22Rv1 (cell line): ENCODE measurements around the gene LIN9.

Experiments
- H3K27ac ChIP-seq: fragments of 450-650 bp; 2 replicates; pipeline ENCODE4 v1.5.1; 2017
- CTCF ChIP-seq: fragments of 450-650 bp; IDR thresholded peaks from 2 replicates; pipeline ENCODE4 v1.5.1; 2017; ENCODE audit warnings: mild to moderate bottlenecking
- ZFX ChIP-seq: fragments of 450-650 bp; IDR thresholded peaks from 2 replicates; pipeline ENCODE4 v1.6.1; 2017; ENCODE audit warnings: antibody characterized with exemption, borderline replicate concordance

The LIN9 gene

DNA sequence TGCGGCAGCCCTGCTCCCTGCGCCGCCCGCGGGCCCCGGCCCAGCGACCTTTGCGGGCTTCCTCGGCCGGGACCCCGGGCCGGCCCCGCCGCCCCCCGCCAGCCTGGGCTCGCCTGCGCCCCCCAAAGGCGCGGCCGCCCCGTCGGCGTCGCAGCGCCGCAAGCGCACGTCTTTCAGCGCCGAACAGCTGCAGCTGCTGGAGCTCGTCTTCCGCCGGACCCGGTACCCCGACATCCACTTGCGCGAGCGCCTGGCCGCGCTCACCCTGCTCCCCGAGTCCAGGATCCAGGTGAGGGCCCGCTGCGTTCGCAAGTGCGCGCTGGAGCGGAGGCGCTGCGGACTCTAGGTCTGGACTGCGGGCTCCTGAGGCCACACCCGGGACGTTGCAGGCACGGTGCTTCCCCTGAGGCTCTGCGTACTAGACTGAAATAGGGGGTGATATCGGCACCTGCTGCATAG lies 85.1 kb downstream of the LIN9 start:
- TF ChIP-seq ZFX, result no peak
- peak; percentile 67 for TF ChIP-seq CTCF
- H3K27ac ChIP-seq, result no peak overlapping the region

- no peak within 1 kb of the TSS for H3K27ac ChIP-seq
- TF ChIP-seq CTCF (no peak), ZFX (no peak)
These were observed 85.7 kb downstream of the LIN9 start, which contains the start of gene MIXL1 for GRCh38 chr1:226223157-226223785. Gene MIXL1, plus strand, starts transcription at chr1:226223664. Its CDS starts 18 bp downstream, at chr1:226223682.

DNA sequence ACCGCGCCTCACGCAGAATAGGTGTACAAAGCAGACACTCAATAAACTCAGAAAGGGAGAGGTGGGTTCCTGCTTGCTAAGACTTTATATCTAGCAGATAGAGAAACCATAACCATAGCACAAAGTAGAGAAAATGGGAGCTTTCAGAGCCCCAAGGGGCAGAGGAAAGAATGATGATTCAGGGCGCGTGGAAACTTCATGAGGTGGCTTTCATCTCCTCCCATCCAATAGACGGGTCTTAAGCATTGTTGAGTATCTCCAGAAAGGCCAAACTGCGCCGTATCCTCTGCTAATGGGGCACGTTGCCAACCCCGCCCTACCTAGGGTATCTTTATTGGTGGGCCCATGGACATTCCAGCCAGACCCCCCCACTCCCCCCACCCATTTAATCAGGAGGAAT lies 86.3 kb downstream of the LIN9 start:
- H3K27ac ChIP-seq, result no peak overlapping the region
- TF ChIP-seq CTCF (no peak), ZFX (no peak)

DNA sequence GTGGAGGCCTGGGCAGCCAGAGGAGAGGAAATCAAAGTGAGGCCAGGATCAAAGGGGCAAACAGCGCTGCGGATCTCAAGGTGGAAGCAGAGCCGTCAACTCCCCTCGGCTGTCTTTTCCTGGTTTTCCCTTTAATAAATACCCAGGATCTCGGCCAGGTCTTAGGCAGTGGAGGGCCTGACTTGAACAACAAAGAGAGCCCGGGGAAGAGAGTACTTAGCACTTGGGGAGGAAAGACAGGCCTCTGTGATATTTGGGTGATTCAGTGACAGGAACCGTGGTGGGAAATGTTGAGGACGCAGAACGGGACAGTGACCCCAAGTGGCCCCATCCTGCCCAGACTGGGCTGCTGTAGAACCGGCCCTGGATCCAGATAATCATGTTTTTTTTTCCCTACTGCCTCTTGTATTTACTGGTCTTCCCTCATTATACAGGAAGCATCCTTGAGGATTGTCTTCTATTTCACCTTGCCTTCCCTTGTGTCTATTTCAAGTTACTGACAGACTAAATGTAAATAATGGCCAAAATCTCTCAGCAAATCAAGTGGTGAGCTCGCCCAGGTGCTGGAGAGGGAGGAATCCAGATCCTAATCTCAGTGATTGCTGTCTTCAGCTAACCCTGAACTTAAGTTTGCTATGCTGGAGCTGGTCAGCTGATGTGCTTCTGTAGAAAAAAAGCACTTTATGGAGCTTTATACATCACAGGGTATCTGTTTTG lies 88.3 kb downstream of the LIN9 start:
- no peak overlapping the region for H3K27ac ChIP-seq
- TF ChIP-seq CTCF (no peak), ZFX (no peak)

GRCh38 chr1:226217273-226217672 lies 91.7 kb downstream of the LIN9 start:
- no peak for TF ChIP-seq ZFX
- TF ChIP-seq CTCF, result no peak
- H3K27ac ChIP-seq, result no peak overlapping the region

GRCh38 chr1:226216056-226216455 lies 92.9 kb downstream of the LIN9 start:
- no peak overlapping the region for H3K27ac ChIP-seq
- TF ChIP-seq ZFX, result no peak
- no peak for TF ChIP-seq CTCF

DNA sequence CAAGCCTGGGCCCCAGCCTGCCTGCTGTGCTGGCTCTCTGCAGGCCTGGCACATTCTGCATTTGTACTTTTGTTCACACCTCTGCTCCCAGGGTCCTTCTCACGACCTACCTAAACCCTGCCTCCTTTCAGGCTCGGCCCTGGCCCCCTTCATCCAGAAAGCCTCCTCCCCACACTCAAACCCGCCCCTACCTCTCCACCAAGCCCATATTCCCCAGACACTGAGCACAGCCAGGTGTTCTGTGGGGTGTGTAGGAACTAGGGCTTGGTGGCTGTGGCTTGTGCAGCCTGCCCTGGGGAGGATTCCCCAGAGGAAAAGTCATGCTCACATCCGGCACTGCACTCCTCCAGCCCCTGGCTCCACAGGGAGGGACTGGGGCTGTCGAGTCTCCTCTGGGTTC lies 93.7 kb downstream of the LIN9 start:
- TF ChIP-seq CTCF (no peak), ZFX (no peak)
- no peak overlapping the region for H3K27ac ChIP-seq
